ENCODE results near the gene ZSWIM3. TPM values are rescaled to one million over a fixed set of nuclear protein-coding genes. Genes with fewer than 3 reads are reported as not detected.

ZSWIM3 gene
- total RNA-seq, 1 experiment from 2014 or later = 6.4 TPM

DNA sequence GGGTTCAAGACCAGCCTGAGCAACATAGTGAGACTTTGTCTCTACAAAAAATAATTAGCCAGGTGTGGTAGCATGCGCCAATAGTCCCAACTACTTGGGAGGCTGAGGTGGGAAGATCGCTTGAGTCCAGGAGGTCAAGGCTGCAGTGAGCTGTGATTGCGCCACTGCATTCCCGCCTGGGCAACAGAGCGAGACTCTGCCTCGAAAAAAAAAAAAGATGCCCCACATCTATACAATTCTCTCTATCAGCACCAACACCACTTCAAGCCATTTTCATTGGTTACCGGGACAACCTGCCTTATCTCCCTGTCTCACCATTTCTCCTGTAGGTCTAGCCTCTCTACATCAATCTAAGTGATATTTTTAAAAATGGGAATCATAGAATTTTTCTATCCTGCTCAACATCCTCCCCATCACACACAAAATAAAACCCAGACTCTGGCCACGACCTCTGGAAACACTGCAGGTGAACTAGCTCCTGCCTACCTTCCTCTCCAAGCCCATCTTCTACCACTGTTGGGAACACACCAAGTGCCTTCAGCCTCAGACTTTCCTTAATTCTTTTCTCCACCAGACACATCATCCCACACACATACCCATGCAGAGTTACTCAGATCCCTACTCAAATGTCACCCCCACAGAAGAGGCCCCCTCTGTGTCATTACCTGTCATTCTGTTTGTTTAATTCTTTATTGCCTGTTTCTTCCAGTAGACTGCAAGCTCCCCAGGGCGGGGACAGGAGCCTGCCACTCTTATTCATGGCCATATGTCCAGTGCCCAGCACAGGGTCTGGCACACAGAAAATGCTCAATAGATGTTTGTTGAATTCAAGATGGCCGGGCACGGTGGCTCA, 64.1 kb downstream of the ZSWIM3 start:
- peaks cover 24% of the 10 kb centered on the region for H3K4me1 ChIP-seq
- H3K27ac Mint-ChIP-seq (ENCODE audit: unreplicated experiment) = no peak overlapping the region
- intact Hi-C loops (cut with micrococcal nuclease; ENCODE audit: unreplicated experiment) = no loop called here
- no peak for DNase-seq
- no peaks in the 10 kb centered on the region for H3K9me3 Mint-ChIP-seq (ENCODE audit: unreplicated experiment)
- H3K4me3 ChIP-seq (ENCODE audit: low read depth, low read length) = no peak overlapping the region
- no peaks in the 10 kb centered on the region for H3K27me3 Mint-ChIP-seq (ENCODE audit: insufficient read depth, unreplicated experiment)
- TF ChIP-seq, protein P1, sequence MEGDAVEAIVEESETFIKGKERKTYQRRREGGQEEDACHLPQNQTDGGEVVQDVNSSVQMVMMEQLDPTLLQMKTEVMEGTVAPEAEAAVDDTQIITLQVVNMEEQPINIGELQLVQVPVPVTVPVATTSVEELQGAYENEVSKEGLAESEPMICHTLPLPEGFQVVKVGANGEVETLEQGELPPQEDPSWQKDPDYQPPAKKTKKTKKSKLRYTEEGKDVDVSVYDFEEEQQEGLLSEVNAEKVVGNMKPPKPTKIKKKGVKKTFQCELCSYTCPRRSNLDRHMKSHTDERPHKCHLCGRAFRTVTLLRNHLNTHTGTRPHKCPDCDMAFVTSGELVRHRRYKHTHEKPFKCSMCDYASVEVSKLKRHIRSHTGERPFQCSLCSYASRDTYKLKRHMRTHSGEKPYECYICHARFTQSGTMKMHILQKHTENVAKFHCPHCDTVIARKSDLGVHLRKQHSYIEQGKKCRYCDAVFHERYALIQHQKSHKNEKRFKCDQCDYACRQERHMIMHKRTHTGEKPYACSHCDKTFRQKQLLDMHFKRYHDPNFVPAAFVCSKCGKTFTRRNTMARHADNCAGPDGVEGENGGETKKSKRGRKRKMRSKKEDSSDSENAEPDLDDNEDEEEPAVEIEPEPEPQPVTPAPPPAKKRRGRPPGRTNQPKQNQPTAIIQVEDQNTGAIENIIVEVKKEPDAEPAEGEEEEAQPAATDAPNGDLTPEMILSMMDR (IDR thresholded peaks at IDR 0.05; ENCODE audit: insufficient read depth in 1 of 2, low read depth in 1 of 2, low read length in 1 of 2, severe bottlenecking in 1 of 2, unreplicated experiment in 1 of 2) = no peak
- CTCF ChIA-PET = interaction anchor here (0.5 to 1.6 kb wide), 6 partner anchors 12 to 847 kb away, joined by 3 to 6 read pairs (median 4); partner anchors contain the start of genes CTSA and NEURL2
- H3K4me1 Mint-ChIP-seq (ENCODE audit: low read depth, unreplicated experiment) = peaks cover 7% of the 10 kb centered on the region
- H3K36me3 ChIP-seq (ENCODE audit: control insufficient read depth, insufficient read depth, low read length) = no peaks in the 10 kb centered on the region
- H3K36me3 Mint-ChIP-seq (ENCODE audit: insufficient read depth, unreplicated experiment) = no peaks in the 10 kb centered on the region
- H3K4me3 Mint-ChIP-seq (ENCODE audit: unreplicated experiment) = no peak overlapping the region
- H3K9me3 ChIP-seq = no peaks in the 10 kb centered on the region
- POLR2A ChIA-PET = interaction anchor here (1.6 to 2.4 kb wide), 2 partner anchors 10 to 13 kb away, joined by 4 to 17 read pairs; partner anchors contain the start of genes PCIF1 and PLTP
- no peaks in the 10 kb centered on the region for H3K27me3 ChIP-seq (replicated peaks; ENCODE audit: control insufficient read depth, insufficient read depth, low read length)
- no TSS peak for BruUV-seq (replicated peaks)

DNA sequence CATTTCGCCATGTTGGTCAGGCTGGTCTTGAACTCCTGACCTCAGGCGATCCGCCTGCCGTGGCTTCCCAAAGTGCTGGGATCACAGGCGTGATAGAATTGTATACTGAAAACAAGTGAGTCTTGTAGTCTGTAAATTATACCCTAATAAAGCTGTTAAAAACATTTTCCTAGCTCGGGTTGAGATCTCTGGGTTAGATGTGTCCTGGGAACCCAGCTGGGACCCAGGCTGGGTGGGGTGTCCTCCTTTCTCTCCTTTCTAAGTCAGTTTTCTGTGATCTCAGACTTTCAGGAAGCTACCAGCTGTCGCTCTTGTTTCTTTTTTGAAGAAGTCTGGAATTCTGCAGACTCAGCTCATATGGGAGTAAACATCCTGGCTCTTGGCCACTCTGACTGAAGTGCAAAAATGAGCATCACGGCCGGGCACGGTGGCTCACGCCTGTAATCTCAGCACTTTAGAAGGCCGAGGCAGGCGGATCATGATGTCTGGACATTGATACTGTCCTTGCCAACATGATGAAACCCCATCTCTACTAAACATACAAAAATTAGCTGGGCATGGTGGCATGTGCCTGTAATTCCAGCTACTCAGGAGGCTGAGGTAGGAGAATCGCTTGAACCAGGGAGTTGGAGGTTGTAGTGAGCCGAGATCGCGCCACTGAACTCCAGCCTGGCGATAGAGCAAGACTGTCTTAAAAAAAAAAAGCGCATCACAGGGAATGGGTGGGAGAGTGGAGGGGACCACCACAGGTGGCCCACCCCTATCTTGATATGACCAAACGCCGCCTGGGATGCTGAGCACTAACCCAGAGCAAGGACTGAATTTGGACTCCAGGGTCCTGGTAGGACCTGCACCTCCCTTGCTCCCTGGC, 67.2 kb downstream of the ZSWIM3 start:
- ChIA-PET CTCF (interaction anchor here (0.6 to 0.8 kb wide), 2 partner anchors 9 to 371 kb away, joined by 3 read pairs; no protein-coding TSS in a partner anchor), POLR2A (interaction anchor here (0.6 to 2.2 kb wide), 2 partner anchors 10 to 66 kb away, joined by 7 to 10 read pairs; partner anchors contain the start of gene PCIF1)
- Histone ChIP-seq H3K4me3 (ENCODE audit: low read depth, low read length) (no peak overlapping the region), H3K27me3 (replicated peaks; ENCODE audit: control insufficient read depth, insufficient read depth, low read length) (no peaks in the 10 kb centered on the region), H3K4me1 (peaks cover 34% of the 10 kb centered on the region), H3K36me3 (ENCODE audit: control insufficient read depth, insufficient read depth, low read length) (no peaks in the 10 kb centered on the region), H3K9me3 (no peaks in the 10 kb centered on the region)
- TF ChIP-seq, protein P1 (IDR thresholded peaks at IDR 0.05; ENCODE audit: insufficient read depth in 1 of 2, low read depth in 1 of 2, low read length in 1 of 2, severe bottlenecking in 1 of 2, unreplicated experiment in 1 of 2) = no peak
- Mint-ChIP-seq H3K27ac (ENCODE audit: unreplicated experiment) (no peak overlapping the region), H3K9me3 (ENCODE audit: unreplicated experiment) (no peaks in the 10 kb centered on the region), H3K36me3 (ENCODE audit: insufficient read depth, unreplicated experiment) (no peaks in the 10 kb centered on the region), H3K27me3 (ENCODE audit: insufficient read depth, unreplicated experiment) (no peaks in the 10 kb centered on the region), H3K4me1 (ENCODE audit: low read depth, unreplicated experiment) (peaks cover 15% of the 10 kb centered on the region), H3K4me3 (ENCODE audit: unreplicated experiment) (no peak overlapping the region)
- no TSS peak for BruUV-seq (replicated peaks)
- DNase-seq = no peak
- intact Hi-C loops (cut with micrococcal nuclease; ENCODE audit: unreplicated experiment) = no loop called here
